ENCODE measurements around the gene FGD2.

- TF ChIP-seq CBX5 (IDR thresholded peaks at IDR 0.05; ENCODE audit: borderline replicate concordance, low read depth) (no peak), MCM3 (IDR thresholded peaks at IDR 0.05) (no peak), ZKSCAN3 (CRISPR knock-in tag; IDR thresholded peaks at IDR 0.05) (no peak), CTCF (IDR thresholded peaks at IDR 0.05 in 2 of 3, conservative IDR thresholded peaks at IDR 0.05 in 1 of 3; ENCODE audit: insufficient read depth in 2 of 3, low read depth in 1 of 3, low read length in 3 of 3) (no peak), DPF2 (IDR thresholded peaks at IDR 0.05) (no peak), ZNF274 (IDR thresholded peaks at IDR 0.05; ENCODE audit: borderline replicate concordance, low read depth, low read length) (no peak), EZH2 (IDR thresholded peaks at IDR 0.05; ENCODE audit: borderline replicate concordance, low read depth, low read length) (no peak), CHD7 (IDR thresholded peaks at IDR 0.05; ENCODE audit: low read depth, low read length) (no peak), ZNF740 (CRISPR knock-in tag; IDR thresholded peaks at IDR 0.05) (no peak), ZNF740 (tag; IDR thresholded peaks at IDR 0.05) (no peak)
Measured at GRCh38 chr6:37032239-37032638, 26.8 kb downstream of the FGD2 start.
